Subcutaneous adipose tissue (tissue), 4 donors: ENCODE measurements around the gene SYCP1. TPM values are rescaled to one million over a fixed set of nuclear protein-coding genes. Genes with fewer than 3 reads are reported as not detected.

Experiments used
- total RNA-seq, 4 donors: library from RNA; depleted of rRNA; stranded (reverse); fragments of >200 nt; gene quantifications; one replicate each; pipeline ENCODE4 v1.1.0, GENCODE V29; 2016
- TF ChIP-seq, protein P1 (sequence below): fragments of 450-650 bp; IDR thresholded peaks from one replicate; pipeline ENCODE4 v1.5.1; 2016; ENCODE audit warnings: low read depth, mild to moderate bottlenecking, control low read depth, antibody characterized with exemption, moderate library complexity

SYCP1 gene
- total RNA-seq, 4 donors from 2014 or later, result 0.33 to 0.44 TPM; not detected in 2

DNA sequence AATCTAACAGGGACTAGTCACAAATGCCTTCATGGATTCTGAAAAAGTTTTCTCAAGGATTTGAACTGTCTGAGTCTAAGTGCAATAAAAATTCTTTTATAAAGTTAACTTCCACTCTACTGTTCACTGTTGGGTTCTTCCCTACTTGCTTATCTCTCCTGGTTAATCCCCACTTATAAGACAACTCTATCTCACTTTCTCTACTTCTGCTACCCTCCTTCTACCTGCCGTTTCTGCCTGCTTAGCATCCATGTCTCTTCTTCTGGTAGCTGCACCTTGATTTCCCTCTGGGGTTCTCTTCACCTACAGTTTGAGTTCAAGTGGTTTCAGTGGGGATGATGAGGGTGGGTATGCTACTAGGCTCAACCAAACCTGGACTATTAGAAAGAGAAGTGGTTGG, 181.0 kb downstream of the SYCP1 start:
- TF ChIP-seq, protein P1, sequence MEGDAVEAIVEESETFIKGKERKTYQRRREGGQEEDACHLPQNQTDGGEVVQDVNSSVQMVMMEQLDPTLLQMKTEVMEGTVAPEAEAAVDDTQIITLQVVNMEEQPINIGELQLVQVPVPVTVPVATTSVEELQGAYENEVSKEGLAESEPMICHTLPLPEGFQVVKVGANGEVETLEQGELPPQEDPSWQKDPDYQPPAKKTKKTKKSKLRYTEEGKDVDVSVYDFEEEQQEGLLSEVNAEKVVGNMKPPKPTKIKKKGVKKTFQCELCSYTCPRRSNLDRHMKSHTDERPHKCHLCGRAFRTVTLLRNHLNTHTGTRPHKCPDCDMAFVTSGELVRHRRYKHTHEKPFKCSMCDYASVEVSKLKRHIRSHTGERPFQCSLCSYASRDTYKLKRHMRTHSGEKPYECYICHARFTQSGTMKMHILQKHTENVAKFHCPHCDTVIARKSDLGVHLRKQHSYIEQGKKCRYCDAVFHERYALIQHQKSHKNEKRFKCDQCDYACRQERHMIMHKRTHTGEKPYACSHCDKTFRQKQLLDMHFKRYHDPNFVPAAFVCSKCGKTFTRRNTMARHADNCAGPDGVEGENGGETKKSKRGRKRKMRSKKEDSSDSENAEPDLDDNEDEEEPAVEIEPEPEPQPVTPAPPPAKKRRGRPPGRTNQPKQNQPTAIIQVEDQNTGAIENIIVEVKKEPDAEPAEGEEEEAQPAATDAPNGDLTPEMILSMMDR, result no peak

DNA sequence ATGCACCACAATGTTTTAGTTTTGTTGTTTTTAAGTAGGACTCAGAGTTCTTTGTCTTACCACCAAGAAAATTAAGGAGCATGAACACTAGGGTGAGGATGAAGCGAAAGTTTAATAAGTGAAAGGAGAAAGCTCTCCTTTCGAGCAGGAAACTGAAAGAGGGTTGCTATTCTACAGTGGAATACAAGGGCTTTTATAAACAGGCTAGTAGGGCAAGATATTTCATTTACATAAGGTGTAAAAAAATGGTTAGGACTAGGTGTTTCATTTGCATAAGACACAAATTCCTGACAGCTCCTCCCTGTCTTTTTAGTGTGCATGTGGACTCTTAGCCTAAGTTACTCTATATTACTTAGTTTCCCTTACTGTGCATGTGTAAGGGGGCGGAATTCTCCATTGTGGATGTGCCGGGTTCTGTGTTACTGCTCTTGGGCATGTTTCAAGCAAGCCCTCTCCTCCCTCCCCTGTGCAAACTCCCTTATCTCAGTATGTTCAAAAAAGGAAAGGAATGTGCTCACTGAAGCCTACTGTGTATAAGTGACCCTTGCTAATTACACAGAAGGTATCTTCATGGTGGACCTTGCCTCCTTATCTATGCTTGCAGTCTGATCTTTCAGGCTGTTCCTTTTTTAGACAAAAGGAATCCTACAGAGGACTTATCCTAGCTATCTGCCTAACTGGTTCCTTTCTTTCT, 182.3 kb downstream of the SYCP1 start:
- TF ChIP-seq, protein P1, result no peak

DNA sequence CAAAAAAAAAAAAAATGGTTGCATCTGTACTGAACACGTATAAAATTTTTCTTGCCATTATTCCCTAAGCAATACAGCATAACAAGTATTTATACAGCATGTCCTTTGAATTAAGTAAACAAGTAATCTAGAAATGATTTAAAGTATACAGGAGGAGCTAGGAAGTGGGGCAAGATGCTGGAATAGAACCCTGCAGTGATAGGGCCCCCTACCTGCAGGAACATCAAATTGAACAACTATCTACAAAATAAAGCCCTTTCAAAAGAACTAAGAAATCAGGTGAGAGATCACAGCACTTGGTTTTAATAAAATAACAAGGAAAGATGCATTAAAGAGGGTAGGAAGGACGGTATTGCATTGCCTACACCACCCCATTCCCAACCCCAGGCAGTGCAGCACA, 185.8 kb downstream of the SYCP1 start:
- TF ChIP-seq, protein P1, result no peak

DNA sequence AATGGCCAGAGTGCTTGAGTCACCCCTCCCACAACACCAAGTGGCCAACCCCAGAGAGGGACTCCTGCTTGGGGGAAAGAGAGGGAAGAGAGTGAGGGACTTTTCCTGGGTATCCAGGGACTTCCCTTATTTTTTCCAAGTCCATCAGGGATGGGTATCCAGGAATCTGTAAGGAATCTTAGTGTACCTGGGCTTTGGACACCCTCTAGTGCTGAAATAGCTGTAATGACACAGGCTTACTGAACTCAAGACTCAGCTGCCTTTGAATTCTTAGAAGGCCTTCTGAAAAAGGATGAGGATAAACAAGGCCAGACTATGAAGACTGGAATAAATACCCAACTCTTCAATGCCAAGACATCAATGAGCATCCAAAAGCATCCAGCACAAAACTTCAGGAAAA, 187.0 kb downstream of the SYCP1 start:
- TF ChIP-seq, protein P1, result no peak

Other genes with a start within 250 kb of the SYCP1 start
- gene DENND2C, start 184.8 kb upstream of the SYCP1 start, total RNA-seq, result 1 to 10 TPM; 2.3 to 3.7 (median 2.8) TPM
- under 1 TPM in 1 of 4 donors, not detected in 3; 0.51 TPM for gene AMPD1, start 159.3 kb upstream of the SYCP1 start, total RNA-seq
- 10 to 100 TPM; 23.5 to 38.8 (median 31.1) TPM for gene NRAS, start 138.1 kb upstream of the SYCP1 start, total RNA-seq
- gene CSDE1, start 96.9 kb upstream of the SYCP1 start, total RNA-seq, result 1,000 to 10,000 TPM; 1,034 to 3,143 (median 1,944) TPM
- 10 to 100 TPM; 32.8 to 49.0 (median 35.1) TPM for gene SIKE1, start 74.2 kb upstream of the SYCP1 start, total RNA-seq
- not detected for gene TSHB, start 175.0 kb downstream of the SYCP1 start, total RNA-seq
- gene TSPAN2, start 234.6 kb downstream of the SYCP1 start, total RNA-seq, result 1 to 10 TPM; 1.0 to 5.1 (median 2.2) TPM